PC-3 (cell line): ENCODE measurements around the gene EVA1A. TPM values are rescaled to one million over a fixed set of nuclear protein-coding genes. Genes with fewer than 3 reads are reported as not detected.

Experiments used
- ATAC-seq: fragments of 200-7000 bp; cut with Tn5 transposase; 2 replicates; pipeline ENCODE4 v1.9.1; 2020; ENCODE audit warnings: mild to moderate bottlenecking, moderate library complexity
- BruUV-seq: library from RNA; stranded (reverse); fragments of 400-500 nt; replicated peaks from 2 replicates; lab custom pipeline; 2021; lab: Mats Ljungman, UMichigan
- CTCF ChIA-PET: fragments of 300-600 bp; sonication (Branson Sonifier 250); formaldehyde crosslinking; loops from one replicate; lab custom pipeline; 2022; ENCODE audit warnings: antibody characterized with exemption; lab: Charles Lee
- POLR2A ChIA-PET: fragments of 300-600 bp; sonication (Branson Sonifier 250); formaldehyde crosslinking; loops from one replicate; lab custom pipeline; 2022; ENCODE audit warnings: antibody characterized with exemption; ENCODE audit not compliant: unreplicated experiment; lab: Charles Lee
- DNase-seq: peaks from one replicate; pipeline ENCODE4 v3.0.0-alpha.2; 2015
- H2AFZ ChIP-seq: fragments of 300-600 bp; sonication (generic); 2 replicates; pipeline ENCODE4 v1.6.0; 2016; ENCODE audit warnings: antibody characterized with exemption, low read length
- H3F3A ChIP-seq: fragments of 300-600 bp; sonication (generic); one replicate; pipeline ENCODE4 v1.6.0; 2017; ENCODE audit warnings: antibody characterized with exemption, low read length, control low read depth, mild to moderate bottlenecking; ENCODE audit not compliant: unreplicated experiment
- H3K27ac ChIP-seq: fragments of 300-600 bp; sonication (generic); 2 replicates; pipeline ENCODE4 v1.5.1; 2016; ENCODE audit warnings: mild to moderate bottlenecking, low read length
- H3K27me3 ChIP-seq: fragments of 300-600 bp; sonication (generic); 2 replicates; pipeline ENCODE4 v1.6.1; 2016; ENCODE audit warnings: low read length, mixed read lengths
- H3K36me3 ChIP-seq: fragments of 300-600 bp; sonication (generic); 2 replicates; pipeline ENCODE4 v1.6.1; 2016; ENCODE audit warnings: low read depth, mixed run types, low read length, mixed read lengths
- H3K4me1 ChIP-seq: fragments of 300-600 bp; sonication (generic); 2 replicates; pipeline ENCODE4 v1.5.1; 2016; ENCODE audit warnings: low read length; ENCODE audit not compliant: insufficient read depth
- H3K4me2 ChIP-seq: fragments of 300-600 bp; sonication (generic); 2 replicates; pipeline ENCODE4 v1.6.0; 2016; ENCODE audit warnings: low read length
- H3K4me3 ChIP-seq: fragments of 300-600 bp; sonication (generic); 2 replicates; pipeline ENCODE4 v1.5.1; 2016; ENCODE audit warnings: mild to moderate bottlenecking, low read length, mixed read lengths
- H3K79me2 ChIP-seq: fragments of 300-600 bp; sonication (generic); 2 replicates; pipeline ENCODE4 v1.6.1; 2017; ENCODE audit warnings: low read length, mixed read lengths
- H3K9ac ChIP-seq: fragments of 300-600 bp; sonication (generic); 2 replicates; pipeline ENCODE4 v1.6.0; 2016; ENCODE audit warnings: mild to moderate bottlenecking, low read length
- H3K9me2 ChIP-seq: fragments of 300-600 bp; sonication (generic); replicated peaks from 2 replicates; pipeline ENCODE4 v1.6.1; 2016; ENCODE audit warnings: mixed run types, low read length, mixed read lengths
- H3K9me3 ChIP-seq: fragments of 300-600 bp; sonication (generic); 2 replicates; pipeline ENCODE4 v1.6.1; 2016; ENCODE audit warnings: low read length, mixed read lengths
- H4K20me1 ChIP-seq: fragments of 300-600 bp; sonication (generic); 2 replicates; pipeline ENCODE4 v1.6.1; 2016; ENCODE audit warnings: low read length, mixed read lengths
- EZH2 ChIP-seq: fragments of 300-600 bp; sonication (generic); IDR thresholded peaks from one replicate; pipeline ENCODE4 v1.6.1; 2017; ENCODE audit warnings: antibody characterized with exemption, mild to moderate bottlenecking, low read length; ENCODE audit not compliant: unreplicated experiment
- EZH2phosphoT487 ChIP-seq: fragments of 300-600 bp; sonication (generic); IDR thresholded peaks from 2 replicates; pipeline ENCODE4 v1.6.1; 2018; ENCODE audit warnings: mild to moderate bottlenecking, antibody characterized with exemption, low read length, borderline replicate concordance
- intact Hi-C: fragments of 100-400 bp; cut with micrococcal nuclease; formaldehyde crosslinking; loops from 2 replicates; pipeline ENCODE4 v1.9.0; 2023
- total RNA-seq: library from RNA; depleted of rRNA; stranded (reverse); fragments of >200 nt; gene quantifications from 2 replicates; pipeline ENCODE4 v1.2.3, GENCODE V29; 2014
- TF ChIP-seq, protein P1 (sequence below): fragments of 300-600 bp; sonication (generic); conservative IDR thresholded peaks from 2 replicates; pipeline ENCODE4 v1.5.1; 2017; ENCODE audit warnings: antibody characterized with exemption, low read depth, mild to moderate bottlenecking, low read length

EVA1A gene
- total RNA-seq, 1 experiment from 2014 or later = 48.9 TPM

DNA sequence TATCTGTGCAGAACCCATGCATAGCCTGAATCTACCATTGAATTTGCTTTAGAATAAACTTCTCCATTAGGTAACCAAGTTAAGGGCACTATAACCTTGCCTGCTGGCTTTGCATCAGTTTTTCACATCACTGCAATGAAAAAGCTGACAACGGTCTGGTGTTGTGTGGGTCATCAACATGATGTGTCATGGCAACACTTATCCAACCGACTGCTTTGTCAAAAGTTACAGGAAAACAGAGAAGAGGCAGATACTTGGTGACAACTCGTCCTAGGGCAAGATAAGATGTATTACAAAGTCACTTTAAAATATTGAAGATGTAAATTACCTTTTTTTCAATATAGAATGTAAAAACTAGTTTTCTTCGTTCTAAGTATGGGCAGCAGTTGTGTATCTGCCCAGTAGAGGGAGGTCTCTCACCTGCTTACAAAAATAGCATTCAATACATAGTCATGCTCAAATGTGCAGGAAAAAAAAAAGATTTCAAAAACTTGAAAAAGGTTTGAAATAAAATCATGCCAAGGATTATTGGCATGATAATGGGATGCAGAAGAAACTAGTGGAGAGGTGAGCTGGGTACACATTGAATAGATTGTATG is 96.3 kb downstream of the EVA1A start:
- H3K9ac ChIP-seq = no peak overlapping the region
- 0 out of 2 replicates have a peak, but pooled peaks cover 3% of the 10 kb centered on the region for H3K4me1 ChIP-seq
- no peak overlapping the region for H2AFZ ChIP-seq
- H3K9me3 ChIP-seq = no peaks in the 10 kb centered on the region
- ChIA-PET POLR2A (no interaction called here), CTCF (interaction anchor here (0.6 to 2.8 kb wide), 4 partner anchors 142 to 1315 kb away, joined by 4 to 17 read pairs (median 10); no protein-coding TSS in a partner anchor)
- no peak overlapping the region for H3K27ac ChIP-seq
- intact Hi-C loops = loop anchor here (1.0 to 10.0 kb wide), 2 partner anchors 145 to 250 kb away; partner anchors contain the start of gene GCFC2
- H3K9me2 ChIP-seq = no peaks in the 10 kb centered on the region
- TF ChIP-seq, protein P1, sequence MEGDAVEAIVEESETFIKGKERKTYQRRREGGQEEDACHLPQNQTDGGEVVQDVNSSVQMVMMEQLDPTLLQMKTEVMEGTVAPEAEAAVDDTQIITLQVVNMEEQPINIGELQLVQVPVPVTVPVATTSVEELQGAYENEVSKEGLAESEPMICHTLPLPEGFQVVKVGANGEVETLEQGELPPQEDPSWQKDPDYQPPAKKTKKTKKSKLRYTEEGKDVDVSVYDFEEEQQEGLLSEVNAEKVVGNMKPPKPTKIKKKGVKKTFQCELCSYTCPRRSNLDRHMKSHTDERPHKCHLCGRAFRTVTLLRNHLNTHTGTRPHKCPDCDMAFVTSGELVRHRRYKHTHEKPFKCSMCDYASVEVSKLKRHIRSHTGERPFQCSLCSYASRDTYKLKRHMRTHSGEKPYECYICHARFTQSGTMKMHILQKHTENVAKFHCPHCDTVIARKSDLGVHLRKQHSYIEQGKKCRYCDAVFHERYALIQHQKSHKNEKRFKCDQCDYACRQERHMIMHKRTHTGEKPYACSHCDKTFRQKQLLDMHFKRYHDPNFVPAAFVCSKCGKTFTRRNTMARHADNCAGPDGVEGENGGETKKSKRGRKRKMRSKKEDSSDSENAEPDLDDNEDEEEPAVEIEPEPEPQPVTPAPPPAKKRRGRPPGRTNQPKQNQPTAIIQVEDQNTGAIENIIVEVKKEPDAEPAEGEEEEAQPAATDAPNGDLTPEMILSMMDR = peak; percentile 95
- TF ChIP-seq EZH2 = no peak
- peak; percentile 60 for DNase-seq
- H3K36me3 ChIP-seq = no peaks in the 10 kb centered on the region
- H3F3A ChIP-seq = no peaks in the 10 kb centered on the region
- BruUV-seq = no TSS peak
- H4K20me1 ChIP-seq = no peaks in the 10 kb centered on the region
- no peak overlapping the region for H3K4me2 ChIP-seq
- H3K27me3 ChIP-seq = no peaks in the 10 kb centered on the region
- ATAC-seq = peak; percentile 61
- no peaks in the 10 kb centered on the region for H3K79me2 ChIP-seq
- no peak overlapping the region for H3K4me3 ChIP-seq

DNA sequence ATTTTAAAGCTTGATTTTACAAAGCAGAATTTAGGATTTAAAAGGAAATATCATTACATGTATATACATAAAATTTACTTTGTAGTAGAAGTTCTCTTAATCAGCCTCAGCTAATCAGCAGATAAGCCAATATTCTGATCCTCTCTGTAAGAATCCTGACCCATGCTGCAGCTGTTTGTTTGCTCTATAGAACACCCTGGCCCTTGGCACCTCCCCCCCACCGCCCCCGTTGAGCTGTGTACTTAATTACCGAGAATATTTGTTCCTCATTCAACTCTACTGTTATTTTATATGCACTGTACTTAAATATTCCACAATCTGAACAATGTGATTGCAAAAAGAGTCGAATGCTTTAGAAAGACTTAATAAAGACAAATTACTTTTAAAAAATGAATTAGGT is 98.0 kb downstream of the EVA1A start:
- no TSS peak for BruUV-seq
- intact Hi-C loops = loop anchor here (2.0 to 10.0 kb wide), 2 partner anchors 98 to 252 kb away; partner anchors contain the start of genes EVA1A and GCFC2

More for the DNA sequence above, 98.0 kb downstream of the EVA1A start:
- Histone ChIP-seq H3K79me2 (no peaks in the 10 kb centered on the region), H2AFZ (no peak overlapping the region), H3K4me2 (no peak overlapping the region), H3K36me3 (no peaks in the 10 kb centered on the region), H3K4me3 (no peak overlapping the region), H4K20me1 (no peaks in the 10 kb centered on the region), H3K9me3 (no peaks in the 10 kb centered on the region), H3K9me2 (no peaks in the 10 kb centered on the region), H3K4me1 (peaks cover 10% of the 10 kb centered on the region; the same call in 1 of the 2 replicates), H3K27me3 (no peaks in the 10 kb centered on the region), H3K27ac (no peak overlapping the region), H3K9ac (no peak overlapping the region), H3F3A (no peaks in the 10 kb centered on the region)
- ATAC-seq = no peak
- POLR2A ChIA-PET = no interaction called here
- TF ChIP-seq EZH2 (no peak), EZH2phosphoT487 (no peak)
- TF ChIP-seq, protein P1 = no peak
- CTCF ChIA-PET = interaction anchor here (0.6 kb wide), 1 partner anchor 61 kb away, joined by 4 read pairs; no protein-coding TSS in a partner anchor
- DNase-seq = no peak
